GM19324 (cell line): ENCODE results near the gene RIPOR3.
"Not testable (repeated sequence)": the region's sequence is repeated elsewhere in the genome, so short reads cannot be mapped to it uniquely, and the experiment has no call there.

ENCODE experiments used
- ATAC-seq: cut with Tn5 transposase; IDR thresholded peaks from one replicate; pipeline ENCODE4 v1.9.1; 2021; ENCODE audit warnings: mild to moderate bottlenecking, moderate library complexity; ENCODE audit not compliant: unreplicated experiment, low FRiP score

The RIPOR3 gene

GRCh38 chr20:50539798-50540197 is 151.5 kb downstream of the RIPOR3 start:
- ATAC-seq, result not testable (repeated sequence)

GRCh38 chr20:50538276-50538675 is 153.1 kb downstream of the RIPOR3 start:
- no peak for ATAC-seq

GRCh38 chr20:50537546-50538201 is 153.7 kb downstream of the RIPOR3 start:
- no peak for ATAC-seq

GRCh38 chr20:50536333-50536732 is 155.0 kb downstream of the RIPOR3 start:
- ATAC-seq, result no peak
